IPS-20b (cell line): Measurements from ENCODE around the gene PDZD4.

Experiments used
- H3K27ac ChIP-seq: one replicate; pipeline ENCODE4 v1.5.1; 2013; ENCODE audit warnings: low read length
- H3K27me3 ChIP-seq: 2 replicates; pipeline ENCODE4 v1.6.1; 2013; ENCODE audit warnings: mild to moderate bottlenecking, low read length, inconsistent platforms; ENCODE audit not compliant: insufficient read depth
- H3K36me3 ChIP-seq: 2 replicates; pipeline ENCODE4 v1.6.1; 2013; ENCODE audit warnings: low read depth, mild to moderate bottlenecking, inconsistent platforms, low read length, moderate library complexity; ENCODE audit not compliant: insufficient read depth
- H3K4me1 ChIP-seq: 2 replicates; pipeline ENCODE4 v1.6.1; 2013; ENCODE audit warnings: mild to moderate bottlenecking, control low read depth, inconsistent platforms, low read length, moderate library complexity; ENCODE audit not compliant: insufficient read depth
- H3K4me3 ChIP-seq: 2 replicates; pipeline ENCODE4 v1.5.1; 2013; ENCODE audit warnings: mild to moderate bottlenecking, low read length, inconsistent platforms
- H3K9ac ChIP-seq: 2 replicates; pipeline ENCODE4 v1.6.1; 2013; ENCODE audit warnings: low read depth, mild to moderate bottlenecking, inconsistent platforms, low read length, moderate library complexity
- H3K9me3 ChIP-seq: 2 replicates; pipeline ENCODE4 v1.6.1; 2013; ENCODE audit warnings: mild to moderate bottlenecking, low read depth, low read length, inconsistent platforms; ENCODE audit not compliant: insufficient read depth

The PDZD4 gene

GRCh38 chrX:153865685-153866084, 35.3 kb upstream of the PDZD4 start:
- H3K4me1 ChIP-seq = no peaks in the 10 kb centered on the region; the same call in 1 of the 2 replicates
- H3K27me3 ChIP-seq = no peaks in the 10 kb centered on the region
- H3K9ac ChIP-seq = no peak overlapping the region
- H3K27ac ChIP-seq = no peak overlapping the region
- H3K9me3 ChIP-seq = no peaks in the 10 kb centered on the region
- no peak overlapping the region for H3K4me3 ChIP-seq
- H3K36me3 ChIP-seq = no peaks in the 10 kb centered on the region

GRCh38 chrX:153865321-153865580, 34.9 kb upstream of the PDZD4 start:
- Histone ChIP-seq H3K4me3 (no peak overlapping the region), H3K27ac (no peak overlapping the region), H3K9me3 (no peaks in the 10 kb centered on the region), H3K4me1 (no peaks in the 10 kb centered on the region; the same call in 1 of the 2 replicates), H3K36me3 (no peaks in the 10 kb centered on the region), H3K9ac (no peak overlapping the region), H3K27me3 (no peaks in the 10 kb centered on the region)

DNA sequence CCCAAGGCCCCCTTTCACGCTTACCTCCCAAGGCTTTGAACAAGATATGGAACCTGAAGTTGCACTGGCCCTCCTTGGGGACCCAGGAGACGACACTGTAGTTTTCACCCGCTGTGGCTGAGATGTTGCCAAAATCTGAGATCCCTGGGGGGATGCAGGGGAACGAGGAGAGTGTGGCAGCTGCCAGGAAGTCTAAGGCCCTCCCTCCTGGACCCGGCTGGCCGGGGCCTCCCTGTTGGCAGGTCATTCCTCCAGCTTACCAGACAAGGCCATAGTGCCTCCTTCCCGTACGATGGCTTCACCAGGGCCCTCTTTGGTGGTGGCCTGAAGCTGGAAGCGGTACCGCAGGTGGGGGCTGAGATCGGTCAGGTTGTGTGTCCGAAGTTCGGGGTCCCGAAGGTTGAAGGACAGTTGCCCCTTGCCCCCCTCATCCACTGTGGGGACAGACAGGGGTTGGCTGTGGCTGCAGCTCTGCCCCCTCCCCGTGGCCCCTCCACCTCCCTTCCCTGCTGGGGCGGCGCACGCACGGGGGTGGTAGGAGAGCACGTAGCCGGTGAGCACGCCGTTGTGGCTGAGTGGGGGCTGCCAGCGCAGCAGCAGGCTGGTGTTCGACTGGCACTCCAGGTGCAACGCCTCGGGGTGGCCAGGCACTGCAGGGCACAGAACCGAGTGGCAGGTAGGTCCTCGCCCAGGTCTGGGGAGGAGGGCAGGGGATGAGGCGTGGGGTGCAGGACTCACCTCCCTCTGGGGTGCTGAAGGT, 34.4 kb upstream of the PDZD4 start:
- Histone ChIP-seq H3K36me3 (no peaks in the 10 kb centered on the region), H3K4me1 (no peaks in the 10 kb centered on the region; the same call in 1 of the 2 replicates), H3K9ac (no peak overlapping the region), H3K4me3 (no peak overlapping the region), H3K27ac (no peak overlapping the region), H3K9me3 (no peaks in the 10 kb centered on the region), H3K27me3 (no peaks in the 10 kb centered on the region)

- H3K9ac ChIP-seq = no peak overlapping the region
- H3K4me1 ChIP-seq = no peaks in the 10 kb centered on the region; the same call in 1 of the 2 replicates
- H3K27ac ChIP-seq = no peak overlapping the region
- H3K9me3 ChIP-seq = no peaks in the 10 kb centered on the region
- H3K27me3 ChIP-seq = no peaks in the 10 kb centered on the region
- H3K36me3 ChIP-seq = no peaks in the 10 kb centered on the region
- H3K4me3 ChIP-seq = no peak overlapping the region
These were observed 33.8 kb upstream of the PDZD4 start for GRCh38 chrX:153864101-153864500.

GRCh38 chrX:153863251-153863991, 33.1 kb upstream of the PDZD4 start:
- Histone ChIP-seq H3K36me3 (no peaks in the 10 kb centered on the region), H3K4me1 (no peaks in the 10 kb centered on the region; the same call in 1 of the 2 replicates), H3K27ac (no peak overlapping the region), H3K9me3 (no peaks in the 10 kb centered on the region), H3K4me3 (no peak overlapping the region), H3K27me3 (no peaks in the 10 kb centered on the region), H3K9ac (no peak overlapping the region)

DNA sequence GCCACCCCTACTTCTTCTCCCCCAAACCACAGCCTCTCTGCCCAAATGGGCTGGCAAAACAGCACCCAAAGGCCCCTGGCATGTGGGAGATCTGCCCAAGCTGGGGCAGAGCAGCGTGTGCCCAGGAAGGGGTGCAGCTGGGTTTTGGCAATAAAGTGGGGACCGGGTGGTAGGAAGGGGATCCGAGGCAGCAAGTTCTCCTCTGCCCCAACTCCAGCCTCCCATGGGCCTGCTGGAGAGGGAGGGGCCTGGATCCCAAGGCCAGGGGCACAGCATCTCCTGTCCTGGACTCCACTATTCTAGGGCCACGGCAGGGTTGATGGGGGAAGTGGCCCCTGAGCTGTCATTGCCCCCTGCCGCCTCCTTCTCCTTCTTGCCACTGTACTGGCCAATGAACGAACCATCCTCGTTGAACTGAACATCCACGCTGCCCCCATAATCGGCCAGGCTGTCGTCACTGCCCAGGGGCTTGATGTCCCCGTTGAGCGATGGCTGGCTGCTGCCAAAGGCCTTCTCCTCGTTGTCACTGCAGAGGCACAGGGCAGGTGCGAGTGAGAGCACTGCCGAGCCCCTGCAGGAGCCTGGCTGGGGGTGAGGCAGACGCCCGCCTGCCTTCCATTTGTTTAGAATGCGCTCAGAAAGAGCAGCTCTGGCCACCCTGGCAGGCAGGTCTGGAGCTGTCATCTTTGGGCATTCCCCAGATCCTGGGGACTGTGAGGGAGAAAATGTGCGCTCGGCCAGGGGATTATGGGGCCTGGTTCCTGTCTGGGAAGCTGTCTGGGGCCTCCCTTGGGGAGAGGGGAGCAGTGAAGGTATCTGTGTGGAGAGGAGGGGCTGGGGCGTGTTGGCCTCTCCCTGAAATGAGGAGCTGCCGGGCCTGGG, 32.3 kb upstream of the PDZD4 start:
- no peaks in the 10 kb centered on the region for H3K27me3 ChIP-seq
- no peaks in the 10 kb centered on the region; the same call in 1 of the 2 replicates for H3K4me1 ChIP-seq
- no peak overlapping the region for H3K27ac ChIP-seq
- H3K36me3 ChIP-seq = no peaks in the 10 kb centered on the region
- no peaks in the 10 kb centered on the region for H3K9me3 ChIP-seq
- H3K9ac ChIP-seq = no peak overlapping the region
- H3K4me3 ChIP-seq = no peak overlapping the region

GRCh38 chrX:153861733-153862310, 31.5 kb upstream of the PDZD4 start:
- H3K27ac ChIP-seq = no peak overlapping the region
- no peaks in the 10 kb centered on the region for H3K27me3 ChIP-seq
- no peak overlapping the region for H3K9ac ChIP-seq
- no peaks in the 10 kb centered on the region for H3K9me3 ChIP-seq
- H3K36me3 ChIP-seq = no peaks in the 10 kb centered on the region
- no peaks in the 10 kb centered on the region; the same call in 1 of the 2 replicates for H3K4me1 ChIP-seq
- H3K4me3 ChIP-seq = no peak overlapping the region

GRCh38 chrX:153861151-153861550, 30.8 kb upstream of the PDZD4 start:
- Histone ChIP-seq H3K4me3 (no peak overlapping the region), H3K27ac (no peak overlapping the region), H3K9ac (no peak overlapping the region), H3K36me3 (no peaks in the 10 kb centered on the region), H3K9me3 (no peaks in the 10 kb centered on the region), H3K27me3 (no peaks in the 10 kb centered on the region), H3K4me1 (no peaks in the 10 kb centered on the region; the same call in 1 of the 2 replicates)

- Histone ChIP-seq H3K9ac (no peak overlapping the region), H3K27me3 (no peaks in the 10 kb centered on the region), H3K4me3 (no peak overlapping the region), H3K36me3 (no peaks in the 10 kb centered on the region), H3K4me1 (no peaks in the 10 kb centered on the region; the same call in 1 of the 2 replicates), H3K9me3 (no peaks in the 10 kb centered on the region), H3K27ac (no peak overlapping the region)
These were observed 27.1 kb upstream of the PDZD4 start for GRCh38 chrX:153857348-153857903.

DNA sequence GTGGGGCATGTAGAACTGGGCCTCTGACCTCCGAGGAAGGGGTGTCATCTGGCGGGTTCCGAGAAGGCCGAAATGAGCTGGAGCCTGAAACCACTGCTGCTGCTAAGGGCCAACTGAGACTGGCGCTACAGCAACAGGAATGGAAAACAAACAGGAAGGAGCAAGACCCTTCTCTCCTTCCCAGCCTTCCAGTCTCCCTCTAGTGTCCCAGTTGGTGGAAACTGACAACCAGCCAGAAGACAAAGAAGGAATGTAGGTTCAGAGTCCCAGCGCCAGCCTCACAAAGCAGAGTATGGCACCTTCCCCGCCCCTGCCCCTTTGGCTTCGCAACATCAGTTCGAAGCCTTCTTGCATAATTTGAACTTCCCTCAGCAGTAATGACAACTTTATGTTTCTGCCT, 24.4 kb upstream of the PDZD4 start:
- Histone ChIP-seq H3K4me3 (no peak overlapping the region), H3K36me3 (no peaks in the 10 kb centered on the region), H3K9ac (no peak overlapping the region), H3K27ac (no peak overlapping the region), H3K9me3 (no peaks in the 10 kb centered on the region), H3K27me3 (no peaks in the 10 kb centered on the region), H3K4me1 (peaks cover under 1% of the 10 kb centered on the region; the same call in 1 of the 2 replicates)

DNA sequence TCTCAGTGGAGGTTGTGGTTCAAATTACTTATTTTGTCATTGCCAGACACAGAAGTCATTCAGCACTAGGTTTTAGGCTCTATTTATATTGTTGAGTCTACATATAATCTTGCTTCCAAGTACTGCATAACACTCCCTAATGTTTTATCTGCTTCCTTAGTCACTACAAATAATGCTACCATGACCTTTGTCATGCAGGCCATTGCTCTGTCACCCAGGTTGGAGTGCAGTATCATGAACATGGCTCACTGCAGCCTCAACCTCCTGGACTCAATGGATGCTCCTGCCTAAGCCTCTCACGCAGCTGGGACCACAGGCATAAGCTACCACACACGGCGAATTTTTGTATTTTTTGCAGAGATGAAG, 23.5 kb upstream of the PDZD4 start:
- H3K4me1 ChIP-seq = peaks cover 7% of the 10 kb centered on the region; the same call in 1 of the 2 replicates
- H3K27ac ChIP-seq = no peak overlapping the region
- no peaks in the 10 kb centered on the region for H3K9me3 ChIP-seq
- no peak overlapping the region for H3K9ac ChIP-seq
- H3K4me3 ChIP-seq = no peak overlapping the region
- H3K36me3 ChIP-seq = no peaks in the 10 kb centered on the region
- no peaks in the 10 kb centered on the region for H3K27me3 ChIP-seq
